HepG2 (cell line): ENCODE measurements around the gene GUCY2D. TPM values are rescaled to one million over a fixed set of nuclear protein-coding genes. Genes with fewer than 3 reads are reported as not detected.

ENCODE experiments used
- AHDC1 ChIP-seq: sonication (generic); formaldehyde crosslinking; IDR thresholded peaks from 2 replicates; pipeline ENCODE4 v1.5.1; 2020; ENCODE audit warnings: mild to moderate bottlenecking, missing genetic modification reagents, borderline replicate concordance
- CBX1 ChIP-seq: IDR thresholded peaks from one replicate; pipeline ENCODE4 v1.6.1; 2016; ENCODE audit warnings: antibody characterized with exemption, low read depth
- ETS1 ChIP-seq: sonication (generic); formaldehyde crosslinking; IDR thresholded peaks from 2 replicates; pipeline ENCODE4 v1.4.0; 2020; ENCODE audit warnings: missing genetic modification reagents
- HOXA3 ChIP-seq: sonication (generic); formaldehyde crosslinking; IDR thresholded peaks from 2 replicates; pipeline ENCODE4 v1.5.0; 2020; ENCODE audit warnings: missing genetic modification reagents
- HOXA5 ChIP-seq: sonication (generic); formaldehyde crosslinking; IDR thresholded peaks from 2 replicates; pipeline ENCODE4 v1.4.0; 2020; ENCODE audit warnings: missing genetic modification reagents
- KLF12 ChIP-seq: sonication (generic); formaldehyde crosslinking; IDR thresholded peaks from 2 replicates; pipeline ENCODE4 v1.4.0; 2020; ENCODE audit warnings: missing genetic modification reagents, borderline replicate concordance
- MTERF4 ChIP-seq: sonication (generic); formaldehyde crosslinking; IDR thresholded peaks from 2 replicates; pipeline ENCODE4 v1.8.0; 2023; ENCODE audit warnings: mild to moderate bottlenecking, missing genetic modification reagents
- PHF8 ChIP-seq: sonication (generic); formaldehyde crosslinking; IDR thresholded peaks from 2 replicates; pipeline ENCODE4 v1.5.0; 2020; ENCODE audit warnings: missing genetic modification reagents
- THYN1 ChIP-seq: sonication (generic); formaldehyde crosslinking; IDR thresholded peaks from 2 replicates; pipeline ENCODE4 v1.8.1; 2023; ENCODE audit warnings: low read depth, mild to moderate bottlenecking, moderate library complexity, missing genetic modification reagents, borderline replicate concordance
- ZMYM2 ChIP-seq: sonication (generic); formaldehyde crosslinking; IDR thresholded peaks from 2 replicates; pipeline ENCODE4 v1.8.0; 2022; ENCODE audit warnings: mild to moderate bottlenecking, missing genetic modification reagents
- ZNF276 ChIP-seq: sonication (generic); formaldehyde crosslinking; IDR thresholded peaks from 2 replicates; pipeline ENCODE4 v1.4.0; 2020; ENCODE audit warnings: mild to moderate bottlenecking, low read depth, missing genetic modification reagents
- ZNF317 ChIP-seq: sonication (generic); formaldehyde crosslinking; IDR thresholded peaks from 2 replicates; pipeline ENCODE4 v1.5.0; 2020; ENCODE audit warnings: mild to moderate bottlenecking, missing genetic modification reagents
- ZNF329 ChIP-seq: sonication (generic); formaldehyde crosslinking; IDR thresholded peaks from 2 replicates; pipeline ENCODE4 v1.9.0; 2021; ENCODE audit warnings: low read depth, mild to moderate bottlenecking, missing genetic modification reagents
- ZNF414 ChIP-seq: sonication (generic); formaldehyde crosslinking; IDR thresholded peaks from 2 replicates; pipeline ENCODE4 v1.5.0; 2020; ENCODE audit warnings: missing genetic modification reagents
- ZNF563 ChIP-seq: sonication (generic); formaldehyde crosslinking; IDR thresholded peaks from 2 replicates; pipeline ENCODE4 v1.8.0; 2022; ENCODE audit warnings: mild to moderate bottlenecking, moderate library complexity, missing genetic modification reagents
- ZNF816 ChIP-seq: sonication (generic); formaldehyde crosslinking; IDR thresholded peaks from 2 replicates; pipeline ENCODE4 v1.8.0; 2022; ENCODE audit warnings: missing genetic modification reagents, mild to moderate bottlenecking, borderline replicate concordance
- ZNF850 ChIP-seq: sonication (generic); formaldehyde crosslinking; conservative IDR thresholded peaks from 2 replicates; pipeline ENCODE4 v1.9.0; 2021; ENCODE audit warnings: mild to moderate bottlenecking, missing genetic modification reagents
- polyA plus RNA-seq, 8 experiments: library from polyadenylated mRNA; depleted of rRNA in 3 of 8; stranded (reverse) in 7 of 8; unstranded in 1 of 8; fragments of >200 nt; fragmentation: Illumina TruSeq in 4 of 8; extraction: Trizol in 4 of 8; gene quantifications; 2 replicates each; pipeline versions ENCODE4 v1.2.1 to v1.2.3, GENCODE V29; 2011 to 2016; ENCODE audit warnings: low read depth in 4 of 8, missing spikeins in 1 of 8, mixed read lengths in 1 of 8; ENCODE audit not compliant: insufficient read depth in 1 of 8
- total RNA-seq, 5 experiments: library from RNA; depleted of rRNA; stranded (reverse); fragments of >200 nt; fragmentation: Illumina TruSeq; extraction: Trizol; gene quantifications; 2 replicates each; pipeline ENCODE4 v1.2.3, GENCODE V29; 2016; ENCODE audit warnings: low read depth in 1 of 5

The GUCY2D gene
- total and polyA plus RNA-seq, 2 of the 13 experiments (the other 11 are each of a cell fraction or from before 2014, with no cell fraction given) = not detected

- TF ChIP-seq AHDC1 (CRISPR knock-in tag) = no peak
- no peak for TF ChIP-seq ZNF317 (CRISPR knock-in tag)
- TF ChIP-seq ZNF563 (CRISPR knock-in tag) = peak; percentile 48; the same call in 1 of the 2 replicates
- no peak; the same call in 1 of the 2 replicates for TF ChIP-seq HOXA3
- TF ChIP-seq KLF12 (CRISPR knock-in tag) = no peak
- TF ChIP-seq THYN1 (CRISPR knock-in tag) = no peak
- TF ChIP-seq ZNF414 (CRISPR knock-in tag) = peak; percentile 57; the same call in 1 of the 2 replicates
- 0 out of 2 replicates have a peak, but pooled peaks have one; percentile 33 for TF ChIP-seq MTERF4
- TF ChIP-seq ZNF850 (CRISPR knock-in tag) = no peak
- no peak for TF ChIP-seq HOXA5 (CRISPR knock-in tag)
- no peak for TF ChIP-seq PHF8 (CRISPR knock-in tag)
- TF ChIP-seq ZMYM2 (CRISPR knock-in tag) = no peak
- TF ChIP-seq CBX1 = no peak
- TF ChIP-seq ETS1 (CRISPR knock-in tag) = no peak
- no peak for TF ChIP-seq ZNF329 (CRISPR knock-in tag)
- TF ChIP-seq ZNF816 (CRISPR knock-in tag) = no peak
- TF ChIP-seq ZNF276 (CRISPR knock-in tag) = no peak
Measured at GRCh38 chr17:8016632-8017424, 14.4 kb downstream of the GUCY2D start (continued).
